WTC11 (cell line): Measurements from ENCODE around the gene IRS1. TPM values are rescaled to one million over a fixed set of nuclear protein-coding genes. Genes with fewer than 3 reads are reported as not detected.

Source experiments
- ATAC-seq: fragments of 200-7000 bp; cut with Tn5 transposase; 2 replicates; pipeline ENCODE4 v1.10.0; 2021; ENCODE audit warnings: mild to moderate bottlenecking, moderate library complexity
- CTCF ChIA-PET: fragments of 300-600 bp; sonication (Branson Sonifier 250); formaldehyde crosslinking; loops from one replicate; lab custom pipeline; 2021; ENCODE audit warnings: antibody characterized with exemption; lab: Charles Lee
- POLR2A ChIA-PET: fragments of 350-600 bp; sonication (Branson Sonifier 250); formaldehyde crosslinking; loops from one replicate; lab custom pipeline; 2021; ENCODE audit warnings: antibody characterized with exemption; lab: Charles Lee
- DNase-seq: peaks from one replicate; pipeline ENCODE4 v3.0.0; 2021; ENCODE audit warnings: low spot score
- H3K27ac Mint-ChIP-seq: 2 replicates; pipeline ENCODE4 v1.8.0; 2021; ENCODE audit warnings: mixed read lengths
- H3K27me3 Mint-ChIP-seq: 2 replicates; pipeline ENCODE4 v1.8.0; 2021; ENCODE audit warnings: low read depth, mild to moderate bottlenecking, moderate library complexity, mixed read lengths
- H3K36me3 Mint-ChIP-seq: 2 replicates; pipeline ENCODE4 v1.8.0; 2021; ENCODE audit warnings: mixed read lengths
- H3K4me1 Mint-ChIP-seq: 2 replicates; pipeline ENCODE4 v1.8.0; 2022; ENCODE audit warnings: mixed read lengths
- H3K4me3 Mint-ChIP-seq: 2 replicates; pipeline ENCODE4 v1.8.0; 2021; ENCODE audit warnings: mild to moderate bottlenecking, moderate library complexity, mixed read lengths
- H3K9me3 Mint-ChIP-seq: 2 replicates; pipeline ENCODE4 v1.8.0; 2021; ENCODE audit warnings: mixed read lengths
- FOXP1 ChIP-seq: sonication (generic); formaldehyde crosslinking; IDR thresholded peaks from 2 replicates; pipeline ENCODE4 v1.8.0; 2022; ENCODE audit warnings: missing genetic modification reagents, mild to moderate bottlenecking, moderate library complexity, borderline replicate concordance
- JAZF1 ChIP-seq: fragments of 250-450 bp; sonication (Bioruptor Pico); IDR thresholded peaks from 2 replicates; pipeline ENCODE4 v1.9.0; 2021; ENCODE audit warnings: moderate library complexity, mild to moderate bottlenecking, inconsistent platforms
- MXD4 ChIP-seq: fragments of 250-450 bp; sonication (Bioruptor Pico); IDR thresholded peaks from 2 replicates; pipeline ENCODE4 v1.8.0; 2021; ENCODE audit warnings: mild to moderate bottlenecking, moderate library complexity, borderline replicate concordance
- NFE2L1 ChIP-seq: sonication (generic); formaldehyde crosslinking; IDR thresholded peaks from 2 replicates; pipeline ENCODE4 v1.8.1; 2023; ENCODE audit warnings: missing genetic modification reagents
- SMAD4 ChIP-seq: sonication (generic); formaldehyde crosslinking; IDR thresholded peaks from 2 replicates; pipeline ENCODE4 v1.8.0; 2022; ENCODE audit warnings: mild to moderate bottlenecking, missing genetic modification reagents
- SP1 ChIP-seq: sonication (generic); formaldehyde crosslinking; conservative IDR thresholded peaks from 2 replicates; pipeline ENCODE4 v1.8.1; 2022; ENCODE audit warnings: missing genetic modification reagents
- TEAD1 ChIP-seq: sonication (generic); formaldehyde crosslinking; IDR thresholded peaks from 2 replicates; pipeline ENCODE4 v1.8.0; 2022; ENCODE audit warnings: mild to moderate bottlenecking, missing genetic modification reagents
- TEAD4 ChIP-seq: sonication (generic); formaldehyde crosslinking; IDR thresholded peaks from 2 replicates; pipeline ENCODE4 v1.8.0; 2022; ENCODE audit warnings: mild to moderate bottlenecking, missing genetic modification reagents
- ZNF671 ChIP-seq: fragments of 250-450 bp; sonication (Bioruptor Pico); IDR thresholded peaks from 2 replicates; pipeline ENCODE4 v1.8.0; 2021; ENCODE audit warnings: mild to moderate bottlenecking
- total RNA-seq: library from RNA; stranded (reverse); gene quantifications from 3 replicates; pipeline ENCODE4 v1.2.3, GENCODE V29; 2021
- TF ChIP-seq, protein P1 (sequence below): sonication (generic); formaldehyde crosslinking; conservative IDR thresholded peaks from 2 replicates; pipeline ENCODE4 v1.8.1; 2023; ENCODE audit warnings: mild to moderate bottlenecking, low read depth, missing genetic modification reagents, moderate library complexity
- TF ChIP-seq, protein P2 (sequence below): sonication (generic); formaldehyde crosslinking; IDR thresholded peaks from 2 replicates; pipeline ENCODE4 v1.8.1; 2022; ENCODE audit warnings: low read depth, missing genetic modification reagents, borderline replicate concordance
- TF ChIP-seq, protein P3 (sequence below): sonication (generic); formaldehyde crosslinking; IDR thresholded peaks from 2 replicates; pipeline ENCODE4 v1.8.0; 2023; ENCODE audit warnings: mild to moderate bottlenecking, missing genetic modification reagents
- TF ChIP-seq, protein P4 (sequence below): sonication (generic); formaldehyde crosslinking; IDR thresholded peaks from 2 replicates; pipeline ENCODE4 v1.8.1; 2022; ENCODE audit warnings: low read depth, mild to moderate bottlenecking, moderate library complexity, missing genetic modification reagents, borderline replicate concordance
- TF ChIP-seq, protein P5 (sequence below): sonication (generic); formaldehyde crosslinking; IDR thresholded peaks from 2 replicates; pipeline ENCODE4 v1.8.0; 2023; ENCODE audit warnings: missing genetic modification reagents
- TF ChIP-seq, protein P6 (sequence below): sonication (generic); formaldehyde crosslinking; IDR thresholded peaks from 2 replicates; pipeline ENCODE4 v1.8.0; 2022; ENCODE audit warnings: missing genetic modification reagents
- TF ChIP-seq, protein P7 (sequence below): fragments of 250-450 bp; sonication (Bioruptor Pico); IDR thresholded peaks from 2 replicates; pipeline ENCODE4 v2.1.2; 2022; ENCODE audit warnings: mild to moderate bottlenecking, moderate library complexity

IRS1 gene
- total RNA-seq, 1 experiment from 2014 or later: 22.9 TPM

DNA sequence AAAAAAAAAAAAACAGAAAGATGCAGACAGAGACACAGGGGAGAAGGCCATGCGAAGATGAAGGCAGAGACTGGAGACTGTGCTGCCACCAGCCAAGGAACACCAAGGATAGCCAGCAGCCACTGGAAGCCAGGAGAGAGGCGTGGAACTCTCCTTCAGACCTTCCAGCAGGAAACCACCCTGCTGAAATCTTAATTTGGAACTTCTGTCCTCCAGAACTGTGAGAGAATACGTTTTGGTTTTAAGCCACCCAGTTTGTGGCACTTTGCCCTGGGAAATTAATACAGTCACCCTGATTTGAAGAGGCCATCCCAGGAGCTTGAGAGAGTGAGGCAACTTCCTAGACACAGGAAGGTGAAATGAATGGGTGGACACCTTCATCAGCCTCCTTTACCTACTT, 93.7 kb downstream of the IRS1 start (continued):
- TF ChIP-seq, protein P1, sequence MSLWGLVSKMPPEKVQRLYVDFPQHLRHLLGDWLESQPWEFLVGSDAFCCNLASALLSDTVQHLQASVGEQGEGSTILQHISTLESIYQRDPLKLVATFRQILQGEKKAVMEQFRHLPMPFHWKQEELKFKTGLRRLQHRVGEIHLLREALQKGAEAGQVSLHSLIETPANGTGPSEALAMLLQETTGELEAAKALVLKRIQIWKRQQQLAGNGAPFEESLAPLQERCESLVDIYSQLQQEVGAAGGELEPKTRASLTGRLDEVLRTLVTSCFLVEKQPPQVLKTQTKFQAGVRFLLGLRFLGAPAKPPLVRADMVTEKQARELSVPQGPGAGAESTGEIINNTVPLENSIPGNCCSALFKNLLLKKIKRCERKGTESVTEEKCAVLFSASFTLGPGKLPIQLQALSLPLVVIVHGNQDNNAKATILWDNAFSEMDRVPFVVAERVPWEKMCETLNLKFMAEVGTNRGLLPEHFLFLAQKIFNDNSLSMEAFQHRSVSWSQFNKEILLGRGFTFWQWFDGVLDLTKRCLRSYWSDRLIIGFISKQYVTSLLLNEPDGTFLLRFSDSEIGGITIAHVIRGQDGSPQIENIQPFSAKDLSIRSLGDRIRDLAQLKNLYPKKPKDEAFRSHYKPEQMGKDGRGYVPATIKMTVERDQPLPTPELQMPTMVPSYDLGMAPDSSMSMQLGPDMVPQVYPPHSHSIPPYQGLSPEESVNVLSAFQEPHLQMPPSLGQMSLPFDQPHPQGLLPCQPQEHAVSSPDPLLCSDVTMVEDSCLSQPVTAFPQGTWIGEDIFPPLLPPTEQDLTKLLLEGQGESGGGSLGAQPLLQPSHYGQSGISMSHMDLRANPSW (CRISPR knock-in tag): no peak
- TF ChIP-seq MXD4 (CRISPR knock-in tag): no peak

DNA sequence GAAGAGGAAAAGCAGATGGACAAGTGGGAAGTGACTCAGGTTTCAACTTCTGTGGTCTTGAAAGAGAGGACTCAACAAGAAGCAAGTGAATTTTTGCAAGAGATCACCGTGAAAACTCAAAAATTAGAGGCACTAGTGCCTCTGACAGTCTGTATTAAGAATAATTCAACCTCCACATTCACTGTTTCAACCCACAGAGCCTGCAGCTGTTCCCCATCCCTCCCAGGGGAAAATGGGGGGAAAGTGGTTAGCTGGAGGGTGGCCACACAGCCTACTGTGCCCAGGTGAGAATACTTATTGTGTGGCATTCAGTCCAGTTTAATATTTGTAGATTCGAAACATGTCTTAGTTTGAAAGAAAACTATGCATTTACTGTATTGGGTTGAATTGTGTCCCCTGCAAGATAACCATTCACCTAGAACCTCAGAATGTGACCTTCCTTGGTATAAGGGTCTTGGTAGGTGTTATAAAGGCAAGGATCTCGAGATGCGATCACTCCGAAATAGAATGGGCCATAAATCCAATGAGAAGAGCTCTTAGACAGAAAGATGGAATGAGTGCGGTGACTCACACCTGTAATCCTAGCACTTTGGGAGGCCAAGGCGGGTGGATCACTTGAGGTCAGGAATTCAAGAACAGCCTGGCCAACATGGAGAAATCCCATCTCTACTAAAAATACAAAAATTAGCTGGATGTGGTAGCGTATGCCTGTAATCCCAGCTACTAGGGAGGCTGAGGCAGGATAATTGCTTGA, 94.3 kb downstream of the IRS1 start:
- ChIA-PET POLR2A (no interaction called here), CTCF (no interaction called here)
- no peak overlapping the region for H3K4me3 Mint-ChIP-seq
- TF ChIP-seq JAZF1 (no peak), NFE2L1 (CRISPR knock-in tag) (no peak), TEAD1 (CRISPR knock-in tag) (no peak)
- TF ChIP-seq, protein P2, sequence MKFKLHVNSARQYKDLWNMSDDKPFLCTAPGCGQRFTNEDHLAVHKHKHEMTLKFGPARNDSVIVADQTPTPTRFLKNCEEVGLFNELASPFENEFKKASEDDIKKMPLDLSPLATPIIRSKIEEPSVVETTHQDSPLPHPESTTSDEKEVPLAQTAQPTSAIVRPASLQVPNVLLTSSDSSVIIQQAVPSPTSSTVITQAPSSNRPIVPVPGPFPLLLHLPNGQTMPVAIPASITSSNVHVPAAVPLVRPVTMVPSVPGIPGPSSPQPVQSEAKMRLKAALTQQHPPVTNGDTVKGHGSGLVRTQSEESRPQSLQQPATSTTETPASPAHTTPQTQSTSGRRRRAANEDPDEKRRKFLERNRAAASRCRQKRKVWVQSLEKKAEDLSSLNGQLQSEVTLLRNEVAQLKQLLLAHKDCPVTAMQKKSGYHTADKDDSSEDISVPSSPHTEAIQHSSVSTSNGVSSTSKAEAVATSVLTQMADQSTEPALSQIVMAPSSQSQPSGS (CRISPR knock-in tag): no peak
- TF ChIP-seq, protein P3, sequence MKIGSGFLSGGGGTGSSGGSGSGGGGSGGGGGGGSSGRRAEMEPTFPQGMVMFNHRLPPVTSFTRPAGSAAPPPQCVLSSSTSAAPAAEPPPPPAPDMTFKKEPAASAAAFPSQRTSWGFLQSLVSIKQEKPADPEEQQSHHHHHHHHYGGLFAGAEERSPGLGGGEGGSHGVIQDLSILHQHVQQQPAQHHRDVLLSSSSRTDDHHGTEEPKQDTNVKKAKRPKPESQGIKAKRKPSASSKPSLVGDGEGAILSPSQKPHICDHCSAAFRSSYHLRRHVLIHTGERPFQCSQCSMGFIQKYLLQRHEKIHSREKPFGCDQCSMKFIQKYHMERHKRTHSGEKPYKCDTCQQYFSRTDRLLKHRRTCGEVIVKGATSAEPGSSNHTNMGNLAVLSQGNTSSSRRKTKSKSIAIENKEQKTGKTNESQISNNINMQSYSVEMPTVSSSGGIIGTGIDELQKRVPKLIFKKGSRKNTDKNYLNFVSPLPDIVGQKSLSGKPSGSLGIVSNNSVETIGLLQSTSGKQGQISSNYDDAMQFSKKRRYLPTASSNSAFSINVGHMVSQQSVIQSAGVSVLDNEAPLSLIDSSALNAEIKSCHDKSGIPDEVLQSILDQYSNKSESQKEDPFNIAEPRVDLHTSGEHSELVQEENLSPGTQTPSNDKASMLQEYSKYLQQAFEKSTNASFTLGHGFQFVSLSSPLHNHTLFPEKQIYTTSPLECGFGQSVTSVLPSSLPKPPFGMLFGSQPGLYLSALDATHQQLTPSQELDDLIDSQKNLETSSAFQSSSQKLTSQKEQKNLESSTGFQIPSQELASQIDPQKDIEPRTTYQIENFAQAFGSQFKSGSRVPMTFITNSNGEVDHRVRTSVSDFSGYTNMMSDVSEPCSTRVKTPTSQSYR: no peak
- TF ChIP-seq, protein P4, sequence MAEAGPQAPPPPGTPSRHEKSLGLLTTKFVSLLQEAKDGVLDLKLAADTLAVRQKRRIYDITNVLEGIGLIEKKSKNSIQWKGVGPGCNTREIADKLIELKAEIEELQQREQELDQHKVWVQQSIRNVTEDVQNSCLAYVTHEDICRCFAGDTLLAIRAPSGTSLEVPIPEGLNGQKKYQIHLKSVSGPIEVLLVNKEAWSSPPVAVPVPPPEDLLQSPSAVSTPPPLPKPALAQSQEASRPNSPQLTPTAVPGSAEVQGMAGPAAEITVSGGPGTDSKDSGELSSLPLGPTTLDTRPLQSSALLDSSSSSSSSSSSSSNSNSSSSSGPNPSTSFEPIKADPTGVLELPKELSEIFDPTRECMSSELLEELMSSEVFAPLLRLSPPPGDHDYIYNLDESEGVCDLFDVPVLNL (CRISPR knock-in tag): no peak
- H3K4me1 Mint-ChIP-seq: no peaks in the 10 kb centered on the region
- no peak for ATAC-seq
- no peaks in the 10 kb centered on the region for H3K27me3 Mint-ChIP-seq
- no peaks in the 10 kb centered on the region for H3K36me3 Mint-ChIP-seq
- DNase-seq: no peak
- H3K27ac Mint-ChIP-seq: no peak overlapping the region
- H3K9me3 Mint-ChIP-seq: peaks cover 4% of the 10 kb centered on the region; the same call in 1 of the 2 replicates

DNA sequence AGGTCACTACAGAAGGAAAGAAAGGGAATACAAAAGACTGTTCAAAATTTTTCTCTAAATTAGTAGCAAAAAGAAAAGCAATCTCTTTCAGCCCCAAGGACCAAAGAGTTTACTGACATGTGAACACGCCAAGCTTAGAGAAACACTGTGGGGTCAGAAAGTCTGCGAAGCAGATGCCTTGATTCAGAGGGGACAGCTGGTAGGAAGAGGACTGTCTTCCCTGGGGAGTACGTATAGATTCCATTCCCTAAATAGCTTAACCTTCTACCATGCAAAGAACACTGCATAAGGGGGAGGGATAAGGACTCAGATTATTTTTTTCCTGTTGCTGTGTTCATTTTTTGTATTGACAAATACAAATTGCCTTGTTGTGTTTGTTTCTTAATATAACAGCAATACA, 96.1 kb downstream of the IRS1 start:
- ChIA-PET POLR2A (no interaction called here), CTCF (no interaction called here)
- Mint-ChIP-seq H3K4me3 (no peak overlapping the region), H3K36me3 (no peaks in the 10 kb centered on the region), H3K4me1 (no peaks in the 10 kb centered on the region), H3K9me3 (peaks cover 4% of the 10 kb centered on the region; the same call in 1 of the 2 replicates), H3K27me3 (no peaks in the 10 kb centered on the region), H3K27ac (no peak overlapping the region)
- no peak for DNase-seq
- ATAC-seq: no peak
- TF ChIP-seq, protein P5, sequence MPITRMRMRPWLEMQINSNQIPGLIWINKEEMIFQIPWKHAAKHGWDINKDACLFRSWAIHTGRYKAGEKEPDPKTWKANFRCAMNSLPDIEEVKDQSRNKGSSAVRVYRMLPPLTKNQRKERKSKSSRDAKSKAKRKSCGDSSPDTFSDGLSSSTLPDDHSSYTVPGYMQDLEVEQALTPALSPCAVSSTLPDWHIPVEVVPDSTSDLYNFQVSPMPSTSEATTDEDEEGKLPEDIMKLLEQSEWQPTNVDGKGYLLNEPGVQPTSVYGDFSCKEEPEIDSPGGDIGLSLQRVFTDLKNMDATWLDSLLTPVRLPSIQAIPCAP (CRISPR knock-in tag): no peak
- TF ChIP-seq, protein P6, sequence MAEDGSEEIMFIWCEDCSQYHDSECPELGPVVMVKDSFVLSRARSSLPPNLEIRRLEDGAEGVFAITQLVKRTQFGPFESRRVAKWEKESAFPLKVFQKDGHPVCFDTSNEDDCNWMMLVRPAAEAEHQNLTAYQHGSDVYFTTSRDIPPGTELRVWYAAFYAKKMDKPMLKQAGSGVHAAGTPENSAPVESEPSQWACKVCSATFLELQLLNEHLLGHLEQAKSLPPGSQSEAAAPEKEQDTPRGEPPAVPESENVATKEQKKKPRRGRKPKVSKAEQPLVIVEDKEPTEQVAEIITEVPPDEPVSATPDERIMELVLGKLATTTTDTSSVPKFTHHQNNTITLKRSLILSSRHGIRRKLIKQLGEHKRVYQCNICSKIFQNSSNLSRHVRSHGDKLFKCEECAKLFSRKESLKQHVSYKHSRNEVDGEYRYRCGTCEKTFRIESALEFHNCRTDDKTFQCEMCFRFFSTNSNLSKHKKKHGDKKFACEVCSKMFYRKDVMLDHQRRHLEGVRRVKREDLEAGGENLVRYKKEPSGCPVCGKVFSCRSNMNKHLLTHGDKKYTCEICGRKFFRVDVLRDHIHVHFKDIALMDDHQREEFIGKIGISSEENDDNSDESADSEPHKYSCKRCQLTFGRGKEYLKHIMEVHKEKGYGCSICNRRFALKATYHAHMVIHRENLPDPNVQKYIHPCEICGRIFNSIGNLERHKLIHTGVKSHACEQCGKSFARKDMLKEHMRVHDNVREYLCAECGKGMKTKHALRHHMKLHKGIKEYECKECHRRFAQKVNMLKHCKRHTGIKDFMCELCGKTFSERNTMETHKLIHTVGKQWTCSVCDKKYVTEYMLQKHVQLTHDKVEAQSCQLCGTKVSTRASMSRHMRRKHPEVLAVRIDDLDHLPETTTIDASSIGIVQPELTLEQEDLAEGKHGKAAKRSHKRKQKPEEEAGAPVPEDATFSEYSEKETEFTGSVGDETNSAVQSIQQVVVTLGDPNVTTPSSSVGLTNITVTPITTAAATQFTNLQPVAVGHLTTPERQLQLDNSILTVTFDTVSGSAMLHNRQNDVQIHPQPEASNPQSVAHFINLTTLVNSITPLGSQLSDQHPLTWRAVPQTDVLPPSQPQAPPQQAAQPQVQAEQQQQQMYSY (CRISPR knock-in tag): no peak
- TF ChIP-seq ZNF671 (CRISPR knock-in tag) (no peak), SMAD4 (CRISPR knock-in tag) (no peak), TEAD4 (CRISPR knock-in tag) (no peak), SP1 (CRISPR knock-in tag) (no peak), FOXP1 (CRISPR knock-in tag) (no peak)
- TF ChIP-seq, protein P7, sequence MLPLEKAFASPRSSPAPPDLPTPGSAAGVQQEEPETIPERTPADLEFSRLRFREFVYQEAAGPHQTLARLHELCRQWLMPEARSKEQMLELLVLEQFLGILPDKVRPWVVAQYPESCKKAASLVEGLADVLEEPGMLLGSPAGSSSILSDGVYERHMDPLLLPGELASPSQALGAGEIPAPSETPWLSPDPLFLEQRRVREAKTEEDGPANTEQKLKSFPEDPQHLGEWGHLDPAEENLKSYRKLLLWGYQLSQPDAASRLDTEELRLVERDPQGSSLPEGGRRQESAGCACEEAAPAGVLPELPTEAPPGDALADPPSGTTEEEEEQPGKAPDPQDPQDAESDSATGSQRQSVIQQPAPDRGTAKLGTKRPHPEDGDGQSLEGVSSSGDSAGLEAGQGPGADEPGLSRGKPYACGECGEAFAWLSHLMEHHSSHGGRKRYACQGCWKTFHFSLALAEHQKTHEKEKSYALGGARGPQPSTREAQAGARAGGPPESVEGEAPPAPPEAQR (CRISPR knock-in tag): no peak
